HepG2 (cell line): ENCODE measurements around the gene UNC5CL. TPM values are rescaled to one million over a fixed set of nuclear protein-coding genes. Genes with fewer than 3 reads are reported as not detected.

Experiments used
- ATAC-seq: fragments of 200-7000 bp; cut with Tn5 transposase; 3 replicates; pipeline ENCODE4 v1.9.1; 2020; ENCODE audit warnings: mild to moderate bottlenecking, moderate library complexity
- BruUV-seq: library from RNA; stranded (reverse); fragments of 400-500 nt; replicated peaks from 2 replicates; lab custom pipeline; 2021; lab: Mats Ljungman, UMichigan
- CTCF ChIA-PET: fragments of 300-600 bp; formaldehyde crosslinking; extraction: SDS; loops from one replicate; lab custom pipeline; 2021; ENCODE audit warnings: low total read pairs, inconsistent platforms, low intra/inter-chr PET ratio; lab: Yijun Ruan, JAX
- POLR2A ChIA-PET: fragments of 350-600 bp; sonication (Branson Sonifier 250); formaldehyde crosslinking; loops from one replicate; lab custom pipeline; 2020; ENCODE audit warnings: antibody characterized with exemption, inconsistent platforms; lab: Yijun Ruan, JAX
- DNase-seq: peaks from one replicate; pipeline ENCODE4 v3.0.0-alpha.2; 2015; ENCODE audit warnings: low spot score
- FAIRE-seq: peaks from 3 replicates; lab custom pipeline; 2011; peaks lifted over from hg19 to GRCh38; lab: Jason Lieb, UNC
- H2AFZ ChIP-seq: one replicate; pipeline ENCODE4 v1.6.1; 2011; ENCODE audit warnings: low read length, inconsistent platforms
- H3K27ac ChIP-seq: fragments of 300-600 bp; 3 replicates; pipeline ENCODE4 v1.8.0; 2011; ENCODE audit warnings: mixed run types, mild to moderate bottlenecking, mixed read lengths, low read length, inconsistent platforms; ENCODE audit not compliant: insufficient read depth; ENCODE audit errors: extremely low read length
- H3K27me3 ChIP-seq, 2 experiments: fragments of 200-600 bp in 1 of 2; 2 replicates in 1 of 2; 3 replicates in 1 of 2; pipeline versions ENCODE4 v1.6.0 to v1.8.0; 2011; ENCODE audit warnings: low read length in 2 of 2, mild to moderate bottlenecking in 2 of 2, moderate library complexity in 2 of 2, inconsistent platforms in 1 of 2; ENCODE audit not compliant: insufficient read depth in 2 of 2, control insufficient read depth in 1 of 2
- H3K36me3 ChIP-seq, 2 experiments: fragments of 200-600 bp in 1 of 2; replicated peaks in 1 of 2; 2 replicates in 1 of 2; 3 replicates in 1 of 2; pipeline versions ENCODE4 v1.5.1 to v1.8.0; 2011; ENCODE audit warnings: low read length in 2 of 2, inconsistent platforms in 1 of 2; ENCODE audit not compliant: insufficient read depth in 2 of 2, control insufficient read depth in 1 of 2
- H3K4me1 ChIP-seq: 2 replicates; pipeline ENCODE4 v1.5.1; 2012; ENCODE audit warnings: low read length, inconsistent platforms; ENCODE audit not compliant: insufficient read depth
- H3K4me2 ChIP-seq: 2 replicates; pipeline ENCODE4 v1.6.0; 2011; ENCODE audit warnings: low read depth, low read length, inconsistent platforms
- H3K4me3 ChIP-seq, 3 experiments: fragments of 200-600 bp in 1 of 3; sonication (generic), shearing (Covaris generic) in 1 of 3; replicated peaks in 1 of 3; 2 replicates each; pipeline ENCODE4 v1.5.1; 2011 to 2016; ENCODE audit warnings: low read length in 3 of 3, inconsistent platforms in 2 of 3, low read depth in 2 of 3, mild to moderate bottlenecking in 2 of 3, control low read depth in 1 of 3, mixed read lengths in 1 of 3; ENCODE audit not compliant: insufficient read depth in 1 of 3
- H3K79me2 ChIP-seq: one replicate; pipeline ENCODE4 v1.6.1; 2011; ENCODE audit warnings: low read length, inconsistent platforms; ENCODE audit not compliant: insufficient read depth
- H3K9ac ChIP-seq: 2 replicates; pipeline ENCODE4 v1.6.0; 2011; ENCODE audit warnings: mild to moderate bottlenecking, low read depth, low read length, inconsistent platforms; ENCODE audit not compliant: insufficient read depth
- H3K9me3 ChIP-seq: 2 replicates; pipeline ENCODE4 v1.5.1; 2012; ENCODE audit warnings: mild to moderate bottlenecking, low read length
- H4K20me1 ChIP-seq: 2 replicates; pipeline ENCODE4 v1.6.0; 2011; ENCODE audit warnings: inconsistent platforms, mild to moderate bottlenecking, low read length, moderate library complexity; ENCODE audit not compliant: insufficient read depth
- CREB1 ChIP-seq, 2 experiments: fragments of 450-650 bp in 1 of 2; IDR thresholded peaks; 2 replicates each; pipeline ENCODE4 v1.6.1; 2016 to 2017; ENCODE audit warnings: control low read depth in 1 of 2, mild to moderate bottlenecking in 1 of 2, missing compliant biosample characterization in 1 of 2, missing genetic modification characterization in 1 of 2
- HOXD1 ChIP-seq: sonication (generic); formaldehyde crosslinking; IDR thresholded peaks from 2 replicates; pipeline ENCODE4 v1.5.0; 2020; ENCODE audit warnings: missing genetic modification reagents
- KLF11 ChIP-seq: IDR thresholded peaks from 2 replicates; pipeline ENCODE4 v1.6.1; 2016; ENCODE audit warnings: missing compliant biosample characterization
- POLR2A ChIP-seq, 2 experiments: IDR thresholded peaks; 2 replicates each; pipeline ENCODE4 v1.6.1; 2011; ENCODE audit warnings: low read depth in 2 of 2, low read length in 2 of 2, mild to moderate bottlenecking in 1 of 2, moderate library complexity in 1 of 2; ENCODE audit not compliant: insufficient read depth in 1 of 2
- SIX1 ChIP-seq: sonication (generic); formaldehyde crosslinking; IDR thresholded peaks from 2 replicates; pipeline ENCODE4 v1.4.0; 2020; ENCODE audit warnings: missing genetic modification reagents, borderline replicate concordance
- ZBTB7B ChIP-seq: sonication (generic); formaldehyde crosslinking; IDR thresholded peaks from 2 replicates; pipeline ENCODE4 v1.4.0; 2020; ENCODE audit warnings: missing genetic modification reagents
- ZNF121 ChIP-seq: sonication (generic); formaldehyde crosslinking; IDR thresholded peaks from 2 replicates; pipeline ENCODE4 v1.5.0; 2020; ENCODE audit warnings: mild to moderate bottlenecking, missing genetic modification reagents
- ZNF260 ChIP-seq: sonication (generic); formaldehyde crosslinking; IDR thresholded peaks from 2 replicates; pipeline ENCODE4 v1.4.0; 2020; ENCODE audit warnings: missing genetic modification reagents, low read depth, mild to moderate bottlenecking, borderline replicate concordance
- ZNF30 ChIP-seq: sonication (generic); formaldehyde crosslinking; IDR thresholded peaks from 2 replicates; pipeline ENCODE4 v1.5.0; 2020; ENCODE audit warnings: mild to moderate bottlenecking, missing genetic modification reagents
- ZNF501 ChIP-seq: sonication (generic); formaldehyde crosslinking; IDR thresholded peaks from 2 replicates; pipeline ENCODE4 v1.5.1; 2020; ENCODE audit warnings: mild to moderate bottlenecking, moderate library complexity, missing genetic modification reagents
- ZNF556 ChIP-seq: sonication (generic); formaldehyde crosslinking; IDR thresholded peaks from 2 replicates; pipeline ENCODE4 v1.4.0; 2020; ENCODE audit warnings: mild to moderate bottlenecking, missing genetic modification reagents, borderline replicate concordance
- ZSCAN22 ChIP-seq: sonication (generic); formaldehyde crosslinking; IDR thresholded peaks from 2 replicates; pipeline ENCODE4 v1.4.0; 2020; ENCODE audit warnings: mild to moderate bottlenecking, missing genetic modification reagents
- WGBS: methylation state at CpG from one replicate; pipeline ENCODE4 v1.1.6; 2017; ENCODE audit warnings: low lambda C conversion rate; 5-methylcytosine and 5-hydroxymethylcytosine counted together
- in situ Hi-C: cut with HindIII; loops from 2 replicates; pipeline ENCODE4 v1.10.0; 2017; ENCODE audit warnings: low pct_unique_long_range_greater_than_20kb; ENCODE audit not compliant: extremely low pct_ligation_motif_present
- intact Hi-C: fragments of 100-400 bp; cut with micrococcal nuclease; formaldehyde crosslinking; loops from one replicate; pipeline ENCODE4 v1.10.0; 2022; ENCODE audit not compliant: unreplicated experiment
- polyA plus RNA-seq, 8 experiments: library from polyadenylated mRNA; depleted of rRNA in 3 of 8; stranded (reverse) in 7 of 8; unstranded in 1 of 8; fragments of >200 nt; fragmentation: Illumina TruSeq in 4 of 8; extraction: Trizol in 4 of 8; gene quantifications; 2 replicates each; pipeline versions ENCODE4 v1.2.1 to v1.2.3, GENCODE V29; 2011 to 2016; ENCODE audit warnings: low read depth in 4 of 8, missing spikeins in 1 of 8, mixed read lengths in 1 of 8; ENCODE audit not compliant: insufficient read depth in 1 of 8
- total RNA-seq, 5 experiments: library from RNA; depleted of rRNA; stranded (reverse); fragments of >200 nt; fragmentation: Illumina TruSeq; extraction: Trizol; gene quantifications; 2 replicates each; pipeline ENCODE4 v1.2.3, GENCODE V29; 2016; ENCODE audit warnings: low read depth in 1 of 5
- TF ChIP-seq, protein P1 (sequence below): sonication (generic); formaldehyde crosslinking; IDR thresholded peaks from 2 replicates; pipeline ENCODE4 v1.4.0; 2020; ENCODE audit warnings: missing genetic modification reagents
- TF ChIP-seq, protein P2 (sequence below): sonication (generic); formaldehyde crosslinking; IDR thresholded peaks from 2 replicates; pipeline ENCODE4 v1.4.0; 2020; ENCODE audit warnings: mild to moderate bottlenecking, missing genetic modification reagents
- TF ChIP-seq, protein P3 (sequence below): sonication (generic); formaldehyde crosslinking; IDR thresholded peaks from 2 replicates; pipeline ENCODE4 v1.4.0; 2020; ENCODE audit warnings: missing genetic modification reagents, borderline replicate concordance
- TF ChIP-seq, protein P4 (sequence below): sonication (generic); formaldehyde crosslinking; IDR thresholded peaks from 2 replicates; pipeline ENCODE4 v1.4.0; 2020; ENCODE audit warnings: low read depth, mild to moderate bottlenecking, missing genetic modification reagents

UNC5CL gene
- total and polyA plus RNA-seq, 2 of the 13 experiments (the other 11 are each of a cell fraction or from before 2014, with no cell fraction given) = 2.4 to 2.5 TPM

DNA sequence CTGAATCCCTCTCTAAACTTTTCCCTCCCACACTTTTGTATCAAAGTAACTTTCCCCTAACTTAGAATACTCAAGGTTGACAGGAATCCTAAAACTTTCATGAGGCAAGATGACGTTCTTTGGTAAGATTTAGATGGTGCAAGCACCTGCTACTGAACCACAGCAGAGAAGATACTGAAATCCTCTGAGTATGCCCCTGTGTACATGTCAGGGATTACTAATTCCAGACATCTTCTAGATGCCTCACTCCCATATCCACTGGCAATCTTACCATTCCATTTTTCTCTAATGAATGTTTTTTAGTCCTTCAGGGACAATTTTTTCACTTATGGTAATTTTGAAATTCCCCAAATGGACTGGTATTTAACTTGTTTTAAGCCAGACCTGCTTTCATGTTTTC, 23.0 kb upstream of the UNC5CL start:
- H3K36me3 ChIP-seq = peaks cover 6 to 7% of the 10 kb centered on the region in 2 experiments; a peak in 4 of 5 replicates
- H3K4me1 ChIP-seq = peaks cover 74% of the 10 kb centered on the region
- ATAC-seq (no peak), DNase-seq (no peak), FAIRE-seq (no peak)
- H3K27ac ChIP-seq = no peak overlapping the region
- intact Hi-C loops = loop anchor here (10.0 kb wide), 1 partner anchor 737 kb away; no protein-coding TSS in a partner anchor
- no peaks in the 10 kb centered on the region for H3K27me3 ChIP-seq
- no peaks in the 10 kb centered on the region for H3K9me3 ChIP-seq
- H3K79me2 ChIP-seq = no peaks in the 10 kb centered on the region
- ChIA-PET POLR2A (no interaction called here), CTCF (no interaction called here)
- in situ Hi-C loops = no loop called here
- H3K4me2 ChIP-seq = no peak overlapping the region
- no TSS peak for BruUV-seq
- no peaks in the 10 kb centered on the region for H4K20me1 ChIP-seq
- WGBS = 96% methylated on average over 1 of the region's 1 CpG
- no peak overlapping the region for H2AFZ ChIP-seq
- no peak overlapping the region for H3K9ac ChIP-seq
- no peak overlapping the region for H3K4me3 ChIP-seq
- no peak for TF ChIP-seq ZNF121 (CRISPR knock-in tag)
- no peak for TF ChIP-seq CREB1 (IDR thresholded peaks at IDR 0.05)
- TF ChIP-seq CREB1 (CRISPR knock-in tag; IDR thresholded peaks at IDR 0.05) = no peak
- no peak for TF ChIP-seq HOXD1 (CRISPR knock-in tag)
- no peak for TF ChIP-seq KLF11 (CRISPR knock-in tag)
- TF ChIP-seq ZBTB7B = no peak
- TF ChIP-seq ZNF556 (CRISPR knock-in tag) = no peak
- no peak for TF ChIP-seq ZNF260 (CRISPR knock-in tag)
- TF ChIP-seq, protein P1, sequence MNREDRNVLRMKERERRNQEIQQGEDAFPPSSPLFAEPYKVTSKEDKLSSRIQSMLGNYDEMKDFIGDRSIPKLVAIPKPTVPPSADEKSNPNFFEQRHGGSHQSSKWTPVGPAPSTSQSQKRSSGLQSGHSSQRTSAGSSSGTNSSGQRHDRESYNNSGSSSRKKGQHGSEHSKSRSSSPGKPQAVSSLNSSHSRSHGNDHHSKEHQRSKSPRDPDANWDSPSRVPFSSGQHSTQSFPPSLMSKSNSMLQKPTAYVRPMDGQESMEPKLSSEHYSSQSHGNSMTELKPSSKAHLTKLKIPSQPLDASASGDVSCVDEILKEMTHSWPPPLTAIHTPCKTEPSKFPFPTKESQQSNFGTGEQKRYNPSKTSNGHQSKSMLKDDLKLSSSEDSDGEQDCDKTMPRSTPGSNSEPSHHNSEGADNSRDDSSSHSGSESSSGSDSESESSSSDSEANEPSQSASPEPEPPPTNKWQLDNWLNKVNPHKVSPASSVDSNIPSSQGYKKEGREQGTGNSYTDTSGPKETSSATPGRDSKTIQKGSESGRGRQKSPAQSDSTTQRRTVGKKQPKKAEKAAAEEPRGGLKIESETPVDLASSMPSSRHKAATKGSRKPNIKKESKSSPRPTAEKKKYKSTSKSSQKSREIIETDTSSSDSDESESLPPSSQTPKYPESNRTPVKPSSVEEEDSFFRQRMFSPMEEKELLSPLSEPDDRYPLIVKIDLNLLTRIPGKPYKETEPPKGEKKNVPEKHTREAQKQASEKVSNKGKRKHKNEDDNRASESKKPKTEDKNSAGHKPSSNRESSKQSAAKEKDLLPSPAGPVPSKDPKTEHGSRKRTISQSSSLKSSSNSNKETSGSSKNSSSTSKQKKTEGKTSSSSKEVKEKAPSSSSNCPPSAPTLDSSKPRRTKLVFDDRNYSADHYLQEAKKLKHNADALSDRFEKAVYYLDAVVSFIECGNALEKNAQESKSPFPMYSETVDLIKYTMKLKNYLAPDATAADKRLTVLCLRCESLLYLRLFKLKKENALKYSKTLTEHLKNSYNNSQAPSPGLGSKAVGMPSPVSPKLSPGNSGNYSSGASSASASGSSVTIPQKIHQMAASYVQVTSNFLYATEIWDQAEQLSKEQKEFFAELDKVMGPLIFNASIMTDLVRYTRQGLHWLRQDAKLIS = no peak
- TF ChIP-seq, protein P2, sequence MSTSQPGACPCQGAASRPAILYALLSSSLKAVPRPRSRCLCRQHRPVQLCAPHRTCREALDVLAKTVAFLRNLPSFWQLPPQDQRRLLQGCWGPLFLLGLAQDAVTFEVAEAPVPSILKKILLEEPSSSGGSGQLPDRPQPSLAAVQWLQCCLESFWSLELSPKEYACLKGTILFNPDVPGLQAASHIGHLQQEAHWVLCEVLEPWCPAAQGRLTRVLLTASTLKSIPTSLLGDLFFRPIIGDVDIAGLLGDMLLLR = no peak
- TF ChIP-seq, protein P3, sequence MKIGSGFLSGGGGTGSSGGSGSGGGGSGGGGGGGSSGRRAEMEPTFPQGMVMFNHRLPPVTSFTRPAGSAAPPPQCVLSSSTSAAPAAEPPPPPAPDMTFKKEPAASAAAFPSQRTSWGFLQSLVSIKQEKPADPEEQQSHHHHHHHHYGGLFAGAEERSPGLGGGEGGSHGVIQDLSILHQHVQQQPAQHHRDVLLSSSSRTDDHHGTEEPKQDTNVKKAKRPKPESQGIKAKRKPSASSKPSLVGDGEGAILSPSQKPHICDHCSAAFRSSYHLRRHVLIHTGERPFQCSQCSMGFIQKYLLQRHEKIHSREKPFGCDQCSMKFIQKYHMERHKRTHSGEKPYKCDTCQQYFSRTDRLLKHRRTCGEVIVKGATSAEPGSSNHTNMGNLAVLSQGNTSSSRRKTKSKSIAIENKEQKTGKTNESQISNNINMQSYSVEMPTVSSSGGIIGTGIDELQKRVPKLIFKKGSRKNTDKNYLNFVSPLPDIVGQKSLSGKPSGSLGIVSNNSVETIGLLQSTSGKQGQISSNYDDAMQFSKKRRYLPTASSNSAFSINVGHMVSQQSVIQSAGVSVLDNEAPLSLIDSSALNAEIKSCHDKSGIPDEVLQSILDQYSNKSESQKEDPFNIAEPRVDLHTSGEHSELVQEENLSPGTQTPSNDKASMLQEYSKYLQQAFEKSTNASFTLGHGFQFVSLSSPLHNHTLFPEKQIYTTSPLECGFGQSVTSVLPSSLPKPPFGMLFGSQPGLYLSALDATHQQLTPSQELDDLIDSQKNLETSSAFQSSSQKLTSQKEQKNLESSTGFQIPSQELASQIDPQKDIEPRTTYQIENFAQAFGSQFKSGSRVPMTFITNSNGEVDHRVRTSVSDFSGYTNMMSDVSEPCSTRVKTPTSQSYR = no peak
- no peak for TF ChIP-seq ZSCAN22 (CRISPR knock-in tag)
- TF ChIP-seq ZNF30 (CRISPR knock-in tag) = no peak
- no peak for TF ChIP-seq POLR2A (IDR thresholded peaks at IDR 0.05; ENCODE audit: insufficient read depth in 1 of 2, low read depth in 2 of 2, low read length in 2 of 2)
- TF ChIP-seq, protein P4, sequence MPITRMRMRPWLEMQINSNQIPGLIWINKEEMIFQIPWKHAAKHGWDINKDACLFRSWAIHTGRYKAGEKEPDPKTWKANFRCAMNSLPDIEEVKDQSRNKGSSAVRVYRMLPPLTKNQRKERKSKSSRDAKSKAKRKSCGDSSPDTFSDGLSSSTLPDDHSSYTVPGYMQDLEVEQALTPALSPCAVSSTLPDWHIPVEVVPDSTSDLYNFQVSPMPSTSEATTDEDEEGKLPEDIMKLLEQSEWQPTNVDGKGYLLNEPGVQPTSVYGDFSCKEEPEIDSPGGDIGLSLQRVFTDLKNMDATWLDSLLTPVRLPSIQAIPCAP = no peak
- TF ChIP-seq ZNF501 (CRISPR knock-in tag) = no peak
- no peak for TF ChIP-seq SIX1
